HG03439 (cell line): ENCODE measurements around the gene MRPL36.

Source experiments
- ATAC-seq: cut with Tn5 transposase; IDR thresholded peaks from one replicate; pipeline ENCODE4 v1.9.1; 2021; ENCODE audit warnings: mild to moderate bottlenecking, moderate library complexity; ENCODE audit not compliant: unreplicated experiment

The MRPL36 gene

DNA sequence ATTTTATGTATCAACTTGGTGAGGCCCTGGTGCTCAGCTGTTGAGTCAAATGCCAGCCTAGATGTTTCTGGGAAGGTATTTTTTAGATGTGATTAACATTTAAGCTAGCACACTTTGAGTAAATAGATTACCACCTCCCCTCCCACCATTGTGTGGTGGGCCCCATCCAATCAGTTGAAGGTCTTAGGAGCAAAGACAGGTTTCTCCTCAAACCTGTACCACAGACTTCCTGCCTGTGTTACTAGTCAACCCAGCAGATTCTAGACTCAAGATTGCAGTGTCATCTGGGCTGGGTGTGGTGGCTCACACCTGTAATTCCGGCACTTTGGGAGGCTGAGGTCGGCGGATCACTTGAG is 33.8 kb downstream of the MRPL36 start:
- no peak for ATAC-seq

DNA sequence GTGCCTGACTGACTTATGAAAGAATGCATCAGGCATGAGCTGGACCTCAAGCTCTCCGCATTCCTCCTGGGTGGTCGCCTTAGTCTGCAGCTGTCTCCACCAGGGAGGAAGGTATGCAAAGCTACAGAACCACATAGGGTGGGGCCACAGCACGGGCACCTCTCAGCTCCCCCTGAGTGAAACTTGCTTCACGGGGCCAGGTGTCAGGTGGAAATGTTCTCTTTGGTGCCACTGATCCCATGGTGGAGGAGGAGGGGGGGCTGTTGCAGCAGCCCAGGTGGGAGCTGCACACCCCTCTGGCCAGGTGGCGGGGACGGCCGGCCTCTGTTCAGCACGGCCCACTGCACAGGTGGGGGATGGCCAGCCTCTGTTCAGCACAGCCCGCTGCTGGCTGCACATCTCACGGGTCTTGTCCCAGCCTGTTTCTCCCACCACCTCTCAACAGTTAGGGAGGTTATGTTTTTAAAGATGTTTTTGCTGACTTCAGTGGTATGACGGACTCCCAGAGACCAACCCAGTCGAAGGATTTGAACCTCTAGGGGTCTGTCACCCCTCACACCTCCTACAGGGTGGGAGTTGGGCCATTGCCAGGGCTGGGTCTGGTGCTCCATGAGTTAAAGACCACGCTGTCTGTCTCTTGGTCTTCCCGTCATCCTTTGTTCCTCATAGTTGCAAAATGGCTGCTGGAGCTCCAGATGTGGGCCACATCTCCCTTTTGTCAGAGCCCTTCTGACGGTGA is 34.3 kb downstream of the MRPL36 start:
- no peak for ATAC-seq

DNA sequence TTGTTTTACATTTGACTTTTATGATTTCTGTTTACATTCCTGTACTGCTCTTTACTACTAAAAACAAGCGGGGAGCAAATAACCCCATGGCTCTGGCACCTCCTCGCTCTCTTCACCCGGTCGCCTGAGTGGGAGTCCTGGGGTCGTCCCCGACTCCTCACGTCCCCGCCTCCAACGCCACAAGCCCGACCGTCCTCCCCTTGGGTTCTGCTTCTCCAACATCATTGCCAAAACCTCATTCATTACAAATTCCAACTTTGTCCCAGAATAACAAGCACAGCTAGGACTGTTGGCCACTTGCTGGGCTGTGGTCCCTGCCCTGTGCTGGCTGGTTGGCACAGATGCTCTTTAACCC is 35.1 kb downstream of the MRPL36 start:
- ATAC-seq, result no peak

DNA sequence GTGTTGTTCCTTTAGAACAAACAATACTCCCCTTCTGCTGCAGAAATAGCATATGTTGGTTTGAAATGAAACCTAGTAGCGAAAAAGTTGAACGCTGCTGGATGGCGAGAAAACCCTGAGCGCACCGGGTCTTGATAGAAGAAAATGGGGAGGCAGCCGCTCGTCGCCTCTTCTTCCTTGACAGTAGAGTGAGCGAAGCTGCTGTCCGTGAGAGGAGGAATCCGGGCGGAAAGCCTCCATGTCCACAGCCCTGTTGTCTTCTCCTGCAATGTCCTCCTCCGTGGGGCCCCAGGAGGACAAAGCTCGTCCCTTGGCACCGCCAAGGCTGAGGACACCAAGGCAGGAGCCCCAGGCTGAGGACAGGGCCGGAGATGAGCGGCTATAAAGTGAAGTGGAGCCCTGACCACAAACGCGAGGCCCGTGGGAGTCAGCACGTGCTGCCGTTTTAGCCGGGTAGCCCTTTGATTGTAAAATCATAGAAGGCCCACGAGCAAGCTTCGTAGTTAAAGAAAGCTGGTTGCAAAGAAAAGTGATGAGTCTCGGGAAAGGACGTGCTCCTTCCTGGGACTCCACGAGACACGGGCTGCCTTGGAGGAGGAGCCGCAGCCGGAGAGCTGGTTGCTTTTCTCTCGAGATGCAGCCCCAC is 35.6 kb downstream of the MRPL36 start:
- no peak for ATAC-seq

DNA sequence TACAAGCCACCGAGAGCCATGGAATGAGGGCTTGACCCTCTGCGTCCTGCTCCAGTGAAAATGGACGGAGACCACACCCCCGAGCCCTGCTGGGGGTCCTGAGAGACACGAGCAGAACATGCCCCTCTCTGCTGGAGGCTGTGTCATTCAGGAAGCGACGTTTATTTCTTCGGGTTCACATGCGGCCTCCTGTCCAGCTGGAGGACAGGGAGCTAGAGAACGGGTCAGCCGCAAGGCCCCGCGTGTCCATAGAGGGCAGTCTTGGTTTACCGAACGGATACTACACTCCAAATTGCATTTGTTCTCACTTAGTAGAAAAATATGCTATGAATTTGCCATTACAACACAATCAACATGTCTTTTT is 36.1 kb downstream of the MRPL36 start:
- no peak for ATAC-seq

DNA sequence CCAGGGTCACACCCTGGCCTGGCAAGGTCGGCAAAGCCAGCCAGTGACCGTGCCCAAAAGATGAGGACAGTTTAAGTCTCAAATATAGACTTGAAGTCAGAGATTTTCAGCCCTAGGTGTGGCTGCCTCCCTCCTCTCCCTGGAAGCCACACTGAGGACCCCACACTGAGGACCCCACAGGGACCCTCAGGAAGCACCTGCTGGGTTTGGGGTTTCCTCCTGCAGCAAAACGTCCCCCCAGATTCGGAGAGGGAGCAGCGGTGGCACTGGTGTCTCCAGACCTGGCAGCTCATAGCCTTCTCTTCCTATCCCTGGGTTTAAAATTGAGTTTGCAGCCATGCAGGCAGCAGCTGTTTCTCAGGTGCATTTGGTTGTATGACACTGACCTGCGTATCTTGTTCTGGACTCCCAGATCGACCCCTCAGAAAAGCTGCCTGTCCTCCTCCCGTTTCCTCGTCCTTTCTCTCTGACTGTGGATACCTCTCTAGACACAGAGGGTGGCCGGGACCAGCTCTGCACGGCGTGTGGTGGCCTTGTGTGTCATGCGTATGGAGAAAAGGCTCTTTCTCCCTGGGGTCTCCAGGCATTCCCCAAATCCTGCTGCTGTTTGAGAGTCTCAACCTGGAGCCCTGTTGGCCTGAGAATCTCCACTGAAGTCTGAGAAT is 36.6 kb downstream of the MRPL36 start:
- no peak for ATAC-seq

DNA sequence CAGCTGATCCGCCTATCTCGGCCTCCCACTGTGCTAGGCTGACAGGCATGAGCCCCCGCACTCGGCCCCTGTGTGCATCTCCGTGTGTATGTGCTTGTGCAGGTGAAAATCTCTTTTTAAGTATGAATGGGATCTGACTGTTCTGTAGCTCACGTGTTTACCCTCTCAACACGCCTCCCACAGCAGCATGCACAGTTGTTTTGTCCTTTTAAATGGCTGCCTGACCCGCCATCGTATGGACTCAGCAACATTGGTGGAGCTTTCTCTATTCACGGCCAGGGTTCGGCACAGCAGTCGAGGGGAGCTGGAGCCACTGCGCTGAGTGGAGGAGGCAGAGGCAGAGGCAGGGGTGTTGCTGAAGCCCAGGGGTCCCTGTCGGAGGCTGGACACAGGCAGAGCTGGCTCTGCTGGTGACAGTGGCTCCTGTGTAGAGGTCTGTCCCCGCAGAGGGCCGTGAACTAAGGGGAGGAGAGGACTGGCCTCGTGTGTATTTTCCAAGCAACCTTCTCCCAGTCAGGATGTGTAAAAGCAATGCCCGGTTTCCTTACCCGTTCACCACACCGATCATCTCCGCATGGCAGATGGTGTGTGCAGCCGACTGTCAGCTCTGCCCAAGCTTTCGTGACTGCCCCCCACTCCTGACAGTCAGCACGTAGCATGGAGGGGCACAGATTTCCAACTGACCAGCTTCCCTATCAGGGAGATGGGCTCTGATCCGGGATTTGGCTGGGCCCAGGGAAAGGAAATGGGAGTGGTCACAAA is 37.3 kb downstream of the MRPL36 start:
- ATAC-seq, result no peak

DNA sequence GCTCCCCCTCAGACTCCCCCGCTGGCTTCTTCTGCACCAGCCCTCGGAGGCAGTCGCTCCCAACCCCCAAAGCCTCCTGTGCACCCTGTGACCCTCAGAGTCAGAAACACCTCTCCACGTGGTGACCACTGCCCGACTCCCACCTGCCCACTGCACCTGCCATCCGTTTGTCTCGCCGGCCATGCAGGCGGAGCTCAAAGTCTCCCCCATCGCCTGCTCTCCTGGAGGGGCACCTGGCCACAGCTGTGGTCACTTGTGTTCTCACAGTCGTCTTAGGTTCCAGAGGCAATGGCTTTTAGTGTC is 38.2 kb downstream of the MRPL36 start:
- no peak for ATAC-seq

DNA sequence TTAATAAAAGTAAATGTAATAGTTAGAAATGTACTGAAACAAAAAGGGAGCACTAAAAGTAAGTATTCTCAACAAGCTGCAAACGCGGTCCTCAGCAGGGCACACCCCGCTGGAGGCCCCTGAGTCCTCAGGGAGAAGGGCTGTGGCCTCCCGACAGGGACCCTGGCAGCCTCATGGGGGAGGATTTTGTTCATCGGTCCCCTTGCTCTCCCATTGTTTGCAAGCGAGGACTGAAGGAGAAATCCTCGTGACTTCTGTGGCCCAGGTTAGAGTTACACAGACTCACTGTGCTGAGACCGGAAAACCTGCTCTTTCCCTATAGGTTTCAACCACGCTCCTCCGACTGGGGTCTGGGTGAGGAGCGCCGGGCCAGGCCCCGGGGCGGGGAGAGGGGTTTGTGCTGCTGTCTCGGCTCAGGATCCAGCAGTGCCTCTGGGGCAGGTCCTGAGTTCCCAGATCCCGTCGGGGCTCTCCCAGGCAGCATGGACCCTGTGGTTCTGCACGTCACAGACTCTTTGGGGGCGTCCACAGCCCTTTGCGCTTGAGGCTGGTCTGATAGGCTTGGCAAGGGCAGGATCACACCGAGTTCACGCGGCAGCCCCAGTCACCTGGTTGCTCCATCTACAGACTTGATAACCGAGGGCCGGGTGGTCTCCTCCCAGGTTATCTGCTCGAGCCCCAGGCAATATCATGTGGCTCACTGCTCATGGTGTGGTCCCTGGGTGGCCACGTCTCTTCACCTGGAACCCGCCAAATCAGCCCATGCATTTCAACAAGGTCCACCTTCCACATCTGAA is 38.8 kb downstream of the MRPL36 start:
- ATAC-seq, result no peak

DNA sequence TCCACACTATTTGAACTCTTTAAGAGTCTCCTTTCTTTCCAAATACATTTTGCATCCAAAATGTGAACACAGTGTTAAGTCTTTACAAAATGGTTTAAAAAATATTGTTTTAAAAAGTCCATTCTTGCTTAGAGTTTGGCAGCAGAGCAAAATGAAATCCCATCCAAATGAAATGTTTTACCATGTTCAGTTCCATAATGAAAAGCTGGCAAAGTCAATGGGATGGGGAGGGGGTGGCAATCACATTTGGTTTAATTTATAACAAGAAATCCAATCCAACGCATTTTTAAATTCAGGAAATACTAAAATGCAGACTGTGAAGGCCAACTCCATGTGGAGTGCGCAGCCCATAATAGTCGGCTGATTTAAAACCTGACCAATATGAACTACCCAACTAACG is 39.4 kb downstream of the MRPL36 start:
- no peak for ATAC-seq

DNA sequence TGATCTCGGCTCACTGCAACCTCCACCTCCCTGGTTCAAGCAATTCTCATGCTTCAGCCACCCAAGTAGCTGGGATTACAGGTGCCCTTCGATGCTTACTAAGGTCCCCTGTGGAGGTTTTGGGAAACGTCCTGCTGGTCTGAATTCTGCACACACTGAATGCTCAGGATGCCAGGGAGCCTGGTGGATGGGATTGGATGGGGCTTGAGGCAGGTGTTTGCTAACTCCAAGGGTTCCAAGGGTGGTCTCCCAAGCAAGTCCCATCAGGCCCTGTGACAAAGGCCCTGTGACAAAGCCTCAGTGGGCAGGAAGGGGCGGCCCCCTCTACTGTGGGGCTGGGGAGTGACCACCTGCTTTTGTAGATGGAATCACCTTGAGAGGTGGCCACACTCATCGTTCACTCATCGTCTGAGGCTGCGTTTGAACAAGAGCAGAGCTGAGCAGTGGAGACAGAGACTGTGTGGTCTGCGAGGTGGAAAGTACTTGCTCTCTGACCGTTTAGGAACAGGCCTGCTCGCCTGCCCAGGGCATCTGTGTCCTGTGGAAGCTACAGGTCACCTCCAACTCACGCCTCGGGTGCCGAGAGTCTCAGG is 40.2 kb downstream of the MRPL36 start:
- ATAC-seq, result no peak

DNA sequence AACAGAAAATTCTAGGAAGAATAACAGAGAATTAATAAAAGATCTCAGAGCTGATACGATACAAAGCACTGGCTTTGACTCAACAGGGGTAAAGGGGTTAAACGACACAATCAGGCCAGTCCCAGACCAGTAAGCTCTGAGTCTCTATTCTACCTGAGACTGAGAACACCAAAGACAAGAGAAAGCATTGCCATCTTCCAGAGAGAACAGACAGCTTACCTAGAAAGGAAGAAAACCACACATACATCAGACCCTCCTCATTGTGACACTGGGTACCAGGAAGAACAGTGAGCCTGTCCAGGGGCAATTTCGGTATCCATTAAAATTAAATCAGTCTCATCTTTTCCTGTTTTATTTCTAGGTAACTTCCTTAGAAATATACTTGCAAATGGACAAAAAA is 41.1 kb downstream of the MRPL36 start:
- ATAC-seq, result no peak

DNA sequence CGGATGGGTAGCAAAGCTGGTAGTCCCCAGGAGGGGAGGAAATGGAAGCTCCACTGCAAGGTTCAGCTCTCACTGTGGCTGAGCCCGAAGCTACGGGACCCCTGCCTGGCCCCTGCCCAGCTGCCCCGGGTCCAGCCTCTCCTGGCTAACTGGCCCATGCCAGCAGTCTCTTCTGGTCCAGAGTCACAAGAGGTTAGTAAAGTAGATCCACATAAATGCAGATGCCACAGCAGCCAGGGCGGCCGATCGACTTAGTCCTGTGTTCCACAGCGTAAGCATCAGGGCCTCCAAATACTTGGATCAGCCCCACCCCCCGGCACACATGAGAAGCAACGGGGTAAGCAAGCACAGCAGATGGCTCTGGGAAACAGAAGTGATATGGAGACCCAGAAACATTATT is 42.1 kb downstream of the MRPL36 start:
- ATAC-seq, result no peak

DNA sequence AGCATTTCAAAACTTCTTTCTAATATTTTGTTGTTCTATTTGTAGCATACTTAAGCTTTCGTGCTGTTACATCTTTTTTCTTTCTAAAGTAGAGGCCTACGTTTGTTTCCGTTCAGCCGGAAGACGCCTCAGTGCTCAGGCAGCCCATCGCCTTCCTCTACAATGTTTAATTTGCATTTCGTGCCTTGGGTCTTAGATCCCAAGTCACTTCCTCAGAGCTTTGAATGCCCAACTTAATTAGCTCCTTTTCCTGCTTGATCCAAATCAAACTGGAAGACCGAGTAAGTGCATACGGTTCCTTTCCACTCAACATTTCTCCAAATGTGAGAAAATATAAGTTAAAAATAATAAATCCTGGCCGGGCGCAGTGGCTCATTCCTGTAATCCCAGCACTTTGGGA is 43.2 kb downstream of the MRPL36 start:
- ATAC-seq, result no peak

DNA sequence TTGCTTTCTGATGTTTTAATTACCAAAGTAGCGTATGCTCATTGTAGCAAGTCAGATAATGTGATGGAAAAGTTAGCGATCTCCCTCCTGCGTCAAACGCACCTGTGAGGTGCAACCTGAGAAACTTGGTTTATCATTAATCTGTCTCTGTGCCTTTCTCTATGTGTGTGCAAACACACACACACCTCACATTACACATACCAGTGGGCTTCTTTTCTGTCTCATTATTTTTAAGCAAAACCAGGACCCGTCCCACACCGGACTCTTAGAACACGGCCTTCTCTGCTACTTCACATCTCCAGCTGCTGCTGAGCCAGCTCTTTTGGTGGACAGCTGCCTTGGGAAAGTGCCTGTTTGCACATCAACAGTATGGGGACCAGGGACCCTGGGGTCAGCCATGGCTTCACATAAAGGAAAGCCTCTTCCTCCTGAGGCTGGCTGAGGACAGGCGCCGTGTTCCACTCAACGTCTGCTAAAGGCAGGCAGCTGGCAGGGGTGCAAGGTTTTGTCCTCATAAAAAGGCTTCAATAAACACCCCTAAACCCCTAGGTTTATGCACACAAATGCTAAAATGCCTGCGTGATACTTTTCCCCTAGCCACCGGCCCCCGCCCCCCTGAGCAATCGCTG is 44.2 kb downstream of the MRPL36 start:
- no peak for ATAC-seq

DNA sequence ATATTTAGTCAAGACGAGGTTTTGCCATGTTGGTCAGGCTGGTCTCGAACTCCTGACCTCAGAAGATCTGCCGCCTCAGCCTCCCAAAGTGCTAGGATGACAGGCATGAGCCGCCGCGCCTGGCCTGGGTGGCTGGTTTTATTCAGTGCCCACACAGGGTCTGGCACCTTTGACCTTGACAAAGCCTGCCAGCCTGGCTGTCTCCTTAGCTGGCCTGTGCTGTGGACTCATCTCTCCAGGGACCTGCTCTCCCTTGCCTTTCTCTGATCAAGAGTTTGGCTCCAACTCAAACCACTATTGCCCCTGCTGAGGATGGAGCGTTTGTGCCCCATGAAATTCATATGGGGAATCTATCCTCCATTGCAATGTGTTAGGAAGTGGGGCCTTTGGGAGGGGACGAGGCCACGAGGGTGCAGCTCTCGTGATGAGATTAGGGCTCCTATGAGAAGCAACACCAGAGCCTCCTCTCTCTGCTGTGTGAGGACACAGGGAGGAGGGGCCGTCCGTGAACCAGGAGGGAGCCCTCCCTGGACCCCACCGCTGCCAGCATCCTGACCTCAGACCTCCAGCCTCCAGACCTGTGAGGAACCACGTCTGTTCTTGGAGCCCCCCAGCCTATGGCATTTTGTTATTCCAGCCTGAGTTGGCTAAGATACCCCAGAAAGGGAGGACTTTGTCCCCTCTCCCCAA is 45.0 kb downstream of the MRPL36 start:
- no peak for ATAC-seq

DNA sequence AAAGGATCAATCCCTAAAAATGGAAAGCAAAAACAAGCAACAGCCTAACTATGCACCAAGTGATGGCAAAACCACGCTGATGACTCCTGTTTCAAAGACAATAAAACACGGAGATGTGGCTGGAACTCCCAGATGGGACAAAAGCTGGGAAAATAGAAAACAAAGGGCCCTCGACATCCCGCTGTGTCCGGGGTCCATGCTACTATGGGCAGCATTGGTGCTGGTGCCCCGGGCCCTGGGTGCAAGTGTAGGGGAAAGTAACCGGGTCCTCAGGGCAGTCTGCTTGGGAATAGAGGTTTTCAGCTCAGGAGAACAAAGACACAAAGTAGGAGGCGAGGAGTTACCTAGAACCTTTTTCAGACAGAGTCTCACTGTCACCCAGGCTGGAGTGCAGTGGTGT is 46.1 kb downstream of the MRPL36 start:
- no peak for ATAC-seq

DNA sequence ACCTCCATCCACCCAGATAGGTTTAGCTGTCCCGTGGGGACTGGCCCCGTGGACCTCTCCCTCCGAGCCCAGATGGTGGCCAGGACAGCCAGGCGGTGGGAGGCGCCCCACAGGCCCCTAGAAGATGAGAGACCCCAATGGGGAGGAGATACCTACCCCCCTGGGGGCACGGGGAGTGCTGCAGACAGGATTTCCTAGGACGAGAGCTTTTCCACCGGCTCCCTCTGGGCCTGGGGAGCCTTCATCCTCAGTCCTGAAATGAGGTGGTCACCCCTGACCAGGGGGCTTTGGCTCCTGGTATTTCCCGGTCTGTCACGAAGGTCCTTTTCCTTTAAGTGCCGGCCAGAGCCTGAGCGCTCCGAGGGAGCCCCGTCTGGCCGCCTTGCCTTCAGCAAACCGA is 46.8 kb downstream of the MRPL36 start:
- ATAC-seq, result no peak

DNA sequence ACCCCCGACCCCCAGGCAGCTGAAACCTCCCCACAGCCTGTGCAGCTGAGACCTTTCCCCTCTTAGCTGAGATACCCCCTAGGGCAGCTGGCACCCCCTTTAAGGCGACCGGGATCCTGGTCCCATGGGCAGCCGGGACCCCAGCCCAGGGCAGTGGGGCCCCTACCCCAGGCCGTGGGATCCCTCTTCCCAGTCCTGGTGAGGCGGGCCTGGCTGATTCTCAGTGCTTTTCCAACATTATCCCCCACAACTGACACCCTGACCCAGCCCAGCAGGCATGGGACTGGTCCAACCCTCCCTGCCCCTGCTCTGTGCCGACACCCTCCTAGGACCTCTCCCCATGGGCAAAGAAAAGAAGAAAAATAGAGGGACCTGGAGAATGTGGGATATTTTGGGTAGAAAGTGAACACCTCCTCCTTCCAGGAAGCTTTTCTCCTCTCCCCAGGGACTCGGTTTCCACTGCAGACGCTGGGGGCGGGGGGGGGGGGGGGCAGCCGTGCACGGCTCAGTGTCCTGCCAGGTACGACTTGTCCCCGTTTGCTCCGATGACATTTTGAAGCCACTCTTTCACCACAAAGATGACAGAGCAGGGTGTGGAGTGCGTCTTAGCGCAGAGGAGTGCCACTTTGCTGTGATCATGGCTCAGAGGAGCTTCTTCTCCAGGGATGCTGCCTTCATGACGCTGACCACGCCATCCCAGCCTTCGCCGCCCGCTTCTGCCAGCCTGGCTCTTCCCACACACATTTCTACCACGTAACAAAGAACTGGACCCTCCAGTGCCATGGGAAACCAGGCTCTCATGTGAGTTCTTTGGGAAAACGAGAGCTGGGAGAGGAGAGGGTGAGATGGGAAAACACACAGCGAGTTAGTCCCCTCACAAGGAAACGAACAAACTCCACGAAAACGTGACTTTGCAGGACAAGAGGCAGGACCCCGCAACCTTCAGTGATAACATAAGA is 47.5 kb downstream of the MRPL36 start:
- ATAC-seq, result no peak
